Lower lobe of right lung (tissue), 2 donors: ENCODE data around the gene POMP. TPM values are rescaled to one million over a fixed set of nuclear protein-coding genes. Genes with fewer than 3 reads are reported as not detected.

Experiments used
- ATAC-seq, 2 donors: fragments of 200-7000 bp; cut with Tn5 transposase; one replicate each; pipeline ENCODE4 v1.9.1; 2020 to 2022; ENCODE audit warnings: mild to moderate bottlenecking in 2 of 2, moderate library complexity in 2 of 2
- DNase-seq: peaks from one replicate; pipeline ENCODE4 v3.0.0-alpha.2; 2020
- H3K27ac ChIP-seq: fragments of 200-600 bp; one replicate; pipeline ENCODE4 v1.8.0; 2022
- H3K27me3 ChIP-seq: fragments of 200-600 bp; one replicate; pipeline ENCODE4 v1.8.0; 2022; ENCODE audit warnings: low read depth
- H3K36me3 ChIP-seq: fragments of 200-600 bp; one replicate; pipeline ENCODE4 v1.8.0; 2022; ENCODE audit warnings: mild to moderate bottlenecking
- H3K4me1 ChIP-seq: fragments of 200-600 bp; one replicate; pipeline ENCODE4 v1.8.0; 2022
- H3K4me3 ChIP-seq: fragments of 200-600 bp; one replicate; pipeline ENCODE4 v1.8.0; 2022; ENCODE audit warnings: mild to moderate bottlenecking
- H3K9me3 ChIP-seq: fragments of 200-600 bp; one replicate; pipeline ENCODE4 v1.8.0; 2022
- intact Hi-C: fragments of 100-400 bp; cut with DNase I; formaldehyde crosslinking; loops from one replicate; pipeline ENCODE4 v1.11.0; 2022
- total RNA-seq: library from RNA; stranded (reverse); fragmentation: NEBNext Ultra II Directional; extraction: Animal tissue kit (Norgen Biotek cat#: 25700); gene quantifications from one replicate; pipeline ENCODE4 v1.2.1, GENCODE V29; 2021
- TF ChIP-seq, protein P1 (sequence below): fragments of 200-600 bp; IDR thresholded peaks from one replicate; pipeline ENCODE4 v1.8.0; 2022; ENCODE audit warnings: antibody characterized with exemption, mild to moderate bottlenecking
- donor health status: DM: no; HTN: yes; CAD: no; lungs with severe emphysema.

Gene POMP
- total RNA-seq, 1 donor from 2014 or later: 58.7 TPM

DNA sequence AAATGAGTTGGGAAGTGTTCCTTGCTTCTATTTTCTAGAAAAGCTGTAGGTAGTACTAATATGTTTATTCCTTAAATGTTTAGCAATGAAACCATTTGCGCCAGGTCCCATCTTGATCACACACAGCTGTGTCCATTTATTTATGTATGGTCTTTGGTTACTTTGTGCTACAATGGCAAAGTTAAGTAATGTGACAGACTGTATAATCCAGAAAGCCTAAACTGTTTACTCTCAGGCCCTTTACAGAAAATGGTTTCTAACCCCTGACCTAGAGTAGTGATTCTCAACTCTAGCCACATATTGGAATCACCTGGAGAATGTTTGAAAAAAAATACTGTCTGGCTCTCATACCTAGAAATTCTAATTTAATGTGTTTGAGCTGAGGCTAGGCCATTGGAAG is 38.5 kb downstream of the POMP start:
- intact Hi-C loops: no loop called here
- TF ChIP-seq, protein P1, sequence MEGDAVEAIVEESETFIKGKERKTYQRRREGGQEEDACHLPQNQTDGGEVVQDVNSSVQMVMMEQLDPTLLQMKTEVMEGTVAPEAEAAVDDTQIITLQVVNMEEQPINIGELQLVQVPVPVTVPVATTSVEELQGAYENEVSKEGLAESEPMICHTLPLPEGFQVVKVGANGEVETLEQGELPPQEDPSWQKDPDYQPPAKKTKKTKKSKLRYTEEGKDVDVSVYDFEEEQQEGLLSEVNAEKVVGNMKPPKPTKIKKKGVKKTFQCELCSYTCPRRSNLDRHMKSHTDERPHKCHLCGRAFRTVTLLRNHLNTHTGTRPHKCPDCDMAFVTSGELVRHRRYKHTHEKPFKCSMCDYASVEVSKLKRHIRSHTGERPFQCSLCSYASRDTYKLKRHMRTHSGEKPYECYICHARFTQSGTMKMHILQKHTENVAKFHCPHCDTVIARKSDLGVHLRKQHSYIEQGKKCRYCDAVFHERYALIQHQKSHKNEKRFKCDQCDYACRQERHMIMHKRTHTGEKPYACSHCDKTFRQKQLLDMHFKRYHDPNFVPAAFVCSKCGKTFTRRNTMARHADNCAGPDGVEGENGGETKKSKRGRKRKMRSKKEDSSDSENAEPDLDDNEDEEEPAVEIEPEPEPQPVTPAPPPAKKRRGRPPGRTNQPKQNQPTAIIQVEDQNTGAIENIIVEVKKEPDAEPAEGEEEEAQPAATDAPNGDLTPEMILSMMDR: no peak
- Histone ChIP-seq H3K36me3 (peaks cover 44% of the 10 kb centered on the region), H3K27me3 (no peaks in the 10 kb centered on the region), H3K4me1 (no peaks in the 10 kb centered on the region), H3K27ac (no peak overlapping the region), H3K9me3 (no peaks in the 10 kb centered on the region), H3K4me3 (no peak overlapping the region)
- ATAC-seq (no peak), DNase-seq (no peak)

DNA sequence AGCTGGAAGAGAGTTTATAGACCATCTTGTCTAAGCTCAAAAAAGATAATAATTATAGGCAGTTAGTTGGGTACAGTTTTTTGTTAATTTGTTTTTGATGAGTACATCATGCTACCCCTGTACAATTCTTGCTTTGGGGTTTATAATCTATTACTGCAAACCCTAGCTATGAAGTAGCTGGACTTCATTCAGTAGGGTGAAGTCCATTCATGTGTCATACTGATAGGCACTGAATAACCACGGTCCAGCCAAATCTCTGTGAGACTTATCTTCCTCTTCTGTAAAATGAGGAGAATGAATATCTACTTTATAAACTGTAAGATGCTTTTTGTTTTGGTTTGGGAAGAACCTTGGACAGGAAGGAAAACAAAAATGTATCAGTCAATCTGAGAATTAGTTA is 40.3 kb downstream of the POMP start:
- ATAC-seq (no peak), DNase-seq (no peak)
- Histone ChIP-seq H3K9me3 (no peaks in the 10 kb centered on the region), H3K27me3 (no peaks in the 10 kb centered on the region), H3K4me3 (no peak overlapping the region), H3K27ac (no peak overlapping the region), H3K36me3 (peaks cover 47% of the 10 kb centered on the region), H3K4me1 (peaks cover under 1% of the 10 kb centered on the region)
- TF ChIP-seq, protein P1: no peak
- intact Hi-C loops: no loop called here

DNA sequence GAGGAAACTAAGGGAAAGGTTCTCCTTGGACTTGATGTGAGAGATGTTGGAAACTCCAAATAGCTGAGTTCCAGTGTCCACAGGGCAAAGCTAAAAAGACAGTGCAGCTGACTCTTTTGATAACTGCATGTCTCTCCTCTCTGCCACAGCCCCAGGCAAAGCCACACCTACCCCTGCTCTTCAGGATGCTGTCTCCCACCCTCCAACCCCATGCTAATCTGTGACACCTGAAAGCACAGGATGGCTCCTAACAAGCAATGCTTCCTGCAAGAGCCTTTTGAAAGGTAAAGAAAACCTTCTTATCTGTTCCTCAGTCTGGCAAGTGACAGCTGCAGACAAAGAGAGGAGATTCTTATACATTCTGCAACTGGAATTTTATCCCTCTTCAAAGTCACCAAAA is 45.4 kb downstream of the POMP start:
- intact Hi-C loops: no loop called here
- ATAC-seq (no peak), DNase-seq (no peak)
- Histone ChIP-seq H3K4me1 (peaks cover 15% of the 10 kb centered on the region), H3K27ac (no peak overlapping the region), H3K4me3 (no peak overlapping the region), H3K27me3 (no peaks in the 10 kb centered on the region), H3K9me3 (no peaks in the 10 kb centered on the region), H3K36me3 (peaks cover 39% of the 10 kb centered on the region)
- TF ChIP-seq, protein P1: no peak

DNA sequence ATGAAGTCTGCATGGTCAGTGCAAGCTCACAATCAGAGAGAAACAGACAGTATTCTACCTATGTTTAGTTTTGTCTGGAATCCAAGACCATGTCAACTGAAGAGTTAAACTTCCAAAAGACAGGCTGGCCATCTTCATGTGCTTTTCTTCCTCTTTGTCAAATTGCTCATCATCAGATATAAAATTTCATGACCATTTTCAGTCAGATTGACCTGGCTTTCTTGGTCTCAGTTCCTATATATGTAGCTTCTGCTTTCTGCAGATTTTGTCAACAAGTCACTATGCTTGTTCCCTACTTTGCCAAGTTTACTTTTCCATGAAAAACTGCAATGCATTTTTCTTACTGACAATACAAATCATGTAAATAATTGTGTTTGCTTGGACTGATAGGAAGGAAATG is 46.0 kb downstream of the POMP start:
- H3K27ac ChIP-seq: no peak overlapping the region
- ATAC-seq (no peak), DNase-seq (no peak)
- H3K4me1 ChIP-seq: peaks cover 15% of the 10 kb centered on the region
- no peaks in the 10 kb centered on the region for H3K9me3 ChIP-seq
- H3K27me3 ChIP-seq: no peaks in the 10 kb centered on the region
- peaks cover 35% of the 10 kb centered on the region for H3K36me3 ChIP-seq
- TF ChIP-seq, protein P1: no peak
- intact Hi-C loops: no loop called here
- no peak overlapping the region for H3K4me3 ChIP-seq

DNA sequence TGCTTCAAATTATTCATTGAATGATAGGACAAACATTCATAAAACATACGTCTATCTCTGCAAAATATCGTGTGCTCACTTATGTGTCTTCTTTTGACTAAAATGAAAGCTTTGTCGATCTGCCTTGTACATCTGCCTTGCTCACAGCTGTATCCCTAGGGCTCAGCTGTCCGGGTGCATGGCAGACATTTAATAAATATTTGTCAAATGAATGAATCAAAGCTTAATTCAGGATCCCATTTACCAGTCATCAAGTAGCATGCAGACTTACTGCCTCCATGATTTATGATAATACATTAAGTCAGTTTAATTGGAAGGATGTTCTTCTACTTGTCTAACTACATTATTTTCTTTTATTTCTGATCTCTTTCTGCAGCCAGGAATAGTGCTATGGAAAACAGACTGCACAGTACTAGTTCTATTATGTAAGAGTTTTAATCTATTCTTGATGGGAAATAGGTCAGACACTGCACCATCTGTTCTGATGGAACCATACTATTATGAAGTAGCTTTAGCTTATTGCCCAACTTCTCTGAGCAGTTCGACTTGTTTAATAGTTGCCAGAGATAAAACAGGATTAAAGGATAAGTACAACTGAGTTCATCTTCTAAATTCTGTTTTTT is 46.6 kb downstream of the POMP start:
- H3K4me3 ChIP-seq: no peak overlapping the region
- no peak overlapping the region for H3K27ac ChIP-seq
- H3K27me3 ChIP-seq: no peaks in the 10 kb centered on the region
- ATAC-seq: peak in 1 of 2 donors; percentile 25
- intact Hi-C loops: no loop called here
- peaks cover 35% of the 10 kb centered on the region for H3K36me3 ChIP-seq
- H3K4me1 ChIP-seq: peaks cover 15% of the 10 kb centered on the region
- no peaks in the 10 kb centered on the region for H3K9me3 ChIP-seq
- no peak for DNase-seq
- TF ChIP-seq, protein P1: no peak
